Measurements from ENCODE around the gene MAP7.
"Not testable (repeated sequence)": the region's sequence is repeated elsewhere in the genome, so short reads cannot be mapped to it uniquely, and the experiment has no call there.

The MAP7 gene

GRCh38 chr6:136468711-136469110 is 81.5 kb downstream of the MAP7 start:
- DNase-seq (ENCODE audit: low spot score), result no peak

- DNase-seq (ENCODE audit: low spot score), result no peak
Observed at GRCh38 chr6:136467186-136467585, 83.0 kb downstream of the MAP7 start.

GRCh38 chr6:136466777-136467176 is 83.4 kb downstream of the MAP7 start:
- DNase-seq (ENCODE audit: low spot score), result no peak

- DNase-seq (ENCODE audit: low spot score), result no peak
Observed at GRCh38 chr6:136465766-136466303, 84.4 kb downstream of the MAP7 start.

GRCh38 chr6:136464874-136465273 is 85.3 kb downstream of the MAP7 start:
- DNase-seq (ENCODE audit: low spot score), result no peak

- DNase-seq (ENCODE audit: low spot score), result no peak
Observed at GRCh38 chr6:136464148-136464547, 86.1 kb downstream of the MAP7 start.

GRCh38 chr6:136463743-136464142 is 86.5 kb downstream of the MAP7 start:
- DNase-seq (ENCODE audit: low spot score), result no peak

GRCh38 chr6:136446579-136447187 is 103.5 kb downstream of the MAP7 start:
- no peak for DNase-seq (ENCODE audit: low spot score)

GRCh38 chr6:136446145-136446544 is 104.1 kb downstream of the MAP7 start:
- no peak for DNase-seq (ENCODE audit: low spot score)

- DNase-seq (ENCODE audit: low spot score), result no peak
Observed at GRCh38 chr6:136445063-136445462, 105.2 kb downstream of the MAP7 start.

- no peak for DNase-seq (ENCODE audit: low spot score)
Observed at GRCh38 chr6:136440203-136440602, 110.0 kb downstream of the MAP7 start.

- no peak for DNase-seq (ENCODE audit: low spot score)
Observed at GRCh38 chr6:136439514-136440190, 110.6 kb downstream of the MAP7 start.

- DNase-seq (ENCODE audit: low spot score), result no peak
Observed at GRCh38 chr6:136438441-136438840, 111.8 kb downstream of the MAP7 start.

- no peak for DNase-seq (ENCODE audit: low spot score)
Observed at GRCh38 chr6:136437246-136437645, 113.0 kb downstream of the MAP7 start.

GRCh38 chr6:136435101-136435500 is 115.1 kb downstream of the MAP7 start:
- no peak for DNase-seq (ENCODE audit: low spot score)

- not testable (repeated sequence) for DNase-seq (ENCODE audit: low spot score)
Observed at GRCh38 chr6:136431306-136431705, 118.9 kb downstream of the MAP7 start.

- DNase-seq (ENCODE audit: low spot score), result no peak
Observed at GRCh38 chr6:136429264-136430065, 120.8 kb downstream of the MAP7 start.

- DNase-seq (ENCODE audit: low spot score), result no peak
Observed at GRCh38 chr6:136427378-136427717, 122.9 kb downstream of the MAP7 start.

GRCh38 chr6:136426627-136427377 is 123.4 kb downstream of the MAP7 start:
- no peak for DNase-seq (ENCODE audit: low spot score)

- no peak for DNase-seq (ENCODE audit: low spot score)
Observed at GRCh38 chr6:136425793-136426192, 124.4 kb downstream of the MAP7 start.

- no peak for DNase-seq (ENCODE audit: low spot score)
Observed at GRCh38 chr6:136424901-136425300, 125.3 kb downstream of the MAP7 start.

- DNase-seq (ENCODE audit: low spot score), result no peak
Observed at GRCh38 chr6:136424450-136424849, 125.8 kb downstream of the MAP7 start.
